ENCODE measurements around the gene STK11IP.

Gene STK11IP

GRCh38 chr2:219621935-219622334, 24.3 kb downstream of the STK11IP start:
- no peak overlapping the region for H3K4me3 ChIP-seq (ENCODE audit: low read length)
- no peak for TF ChIP-seq CTCF (conservative IDR thresholded peaks at IDR 0.05; ENCODE audit: low read length)
- no peak for DNase-seq (ENCODE audit: low read depth)

GRCh38 chr2:219622472-219622871, 24.8 kb downstream of the STK11IP start:
- no peak for DNase-seq (ENCODE audit: low read depth)
- no peak overlapping the region for H3K4me3 ChIP-seq (ENCODE audit: low read length)
- TF ChIP-seq CTCF (conservative IDR thresholded peaks at IDR 0.05; ENCODE audit: low read length), result no peak

- H3K4me3 ChIP-seq (ENCODE audit: low read length), result no peak overlapping the region
- TF ChIP-seq CTCF (conservative IDR thresholded peaks at IDR 0.05; ENCODE audit: low read length), result no peak
- no peak for DNase-seq (ENCODE audit: low read depth)
Measured at GRCh38 chr2:219624565-219624964, 26.9 kb downstream of the STK11IP start.

- H3K4me3 ChIP-seq (ENCODE audit: low read length), result no peak overlapping the region
- no peak for DNase-seq (ENCODE audit: low read depth)
- TF ChIP-seq CTCF (conservative IDR thresholded peaks at IDR 0.05; ENCODE audit: low read length), result no peak
Measured at GRCh38 chr2:219625179-219625578, 27.5 kb downstream of the STK11IP start.

GRCh38 chr2:219626540-219626939, 28.9 kb downstream of the STK11IP start:
- no peak for TF ChIP-seq CTCF (conservative IDR thresholded peaks at IDR 0.05; ENCODE audit: low read length)
- no peak for DNase-seq (ENCODE audit: low read depth)
- H3K4me3 ChIP-seq (ENCODE audit: low read length), result no peak overlapping the region

- peak; percentile 29 for DNase-seq (ENCODE audit: low read depth)
- H3K4me3 ChIP-seq (ENCODE audit: low read length), result peak within 1 kb of the TSS; percentile 64
- no peak for TF ChIP-seq CTCF (conservative IDR thresholded peaks at IDR 0.05; ENCODE audit: low read length)
Measured at GRCh38 chr2:219627103-219628100, 29.7 kb downstream of the STK11IP start, which contains the start of gene SLC4A3. SLC4A3 (plus strand) TSS chr2:219627630; CDS start chr2:219627993, 363 bp downstream.
